ENCODE measurements around the gene HACD3.
"Not testable (repeated sequence)": the region's sequence is repeated elsewhere in the genome, so short reads cannot be mapped to it uniquely, and the experiment has no call there.

Gene HACD3

GRCh38 chr15:65525622-65526021, 4.6 kb upstream of the HACD3 start:
- Histone ChIP-seq H3K4me1 (ENCODE audit: control insufficient read depth, insufficient read depth, low read length) (no peaks in the 10 kb centered on the region), H3K27me3 (ENCODE audit: control insufficient read depth, insufficient read depth, low read length) (no peaks in the 10 kb centered on the region), H3K4me3 (ENCODE audit: low read length) (no peak overlapping the region), H3K9me3 (ENCODE audit: control insufficient read depth, low read length) (no peaks in the 10 kb centered on the region), H3K36me3 (ENCODE audit: control insufficient read depth, insufficient read depth, low read length) (no peaks in the 10 kb centered on the region), H3K9ac (ENCODE audit: low read length) (no peak overlapping the region)

- Histone ChIP-seq H3K36me3 (ENCODE audit: control insufficient read depth, insufficient read depth, low read length) (no peaks in the 10 kb centered on the region), H3K27me3 (ENCODE audit: control insufficient read depth, insufficient read depth, low read length) (no peaks in the 10 kb centered on the region), H3K4me3 (ENCODE audit: low read length) (no peak overlapping the region), H3K9ac (ENCODE audit: low read length) (no peak overlapping the region), H3K9me3 (ENCODE audit: control insufficient read depth, low read length) (no peaks in the 10 kb centered on the region), H3K4me1 (ENCODE audit: control insufficient read depth, insufficient read depth, low read length) (peaks cover 15% of the 10 kb centered on the region)
Measured at GRCh38 chr15:65528461-65529060, 1.7 kb upstream of the HACD3 start.

GRCh38 chr15:65529762-65530317, 423 bp upstream of the HACD3 start:
- Histone ChIP-seq H3K4me3 (ENCODE audit: low read length) (peak overlapping the region; percentile 60), H3K27me3 (ENCODE audit: control insufficient read depth, insufficient read depth, low read length) (no peaks in the 10 kb centered on the region), H3K4me1 (ENCODE audit: control insufficient read depth, insufficient read depth, low read length) (peaks cover 23% of the 10 kb centered on the region), H3K9ac (ENCODE audit: low read length) (peak overlapping the region; percentile 75), H3K9me3 (ENCODE audit: control insufficient read depth, low read length) (no peaks in the 10 kb centered on the region), H3K36me3 (ENCODE audit: control insufficient read depth, insufficient read depth, low read length) (no peaks in the 10 kb centered on the region)

GRCh38 chr15:65532738-65533051, 2.4 kb downstream of the HACD3 start:
- H3K9me3 ChIP-seq (ENCODE audit: control insufficient read depth, low read length): no peaks in the 10 kb centered on the region
- H3K4me3 ChIP-seq (ENCODE audit: low read length): peak overlapping the region; percentile 1
- H3K9ac ChIP-seq (ENCODE audit: low read length): no peak overlapping the region
- H3K27me3 ChIP-seq (ENCODE audit: control insufficient read depth, insufficient read depth, low read length): no peaks in the 10 kb centered on the region
- no peaks in the 10 kb centered on the region for H3K36me3 ChIP-seq (ENCODE audit: control insufficient read depth, insufficient read depth, low read length)
- H3K4me1 ChIP-seq (ENCODE audit: control insufficient read depth, insufficient read depth, low read length): peaks cover 36% of the 10 kb centered on the region

GRCh38 chr15:65533057-65533756, 2.9 kb downstream of the HACD3 start:
- H3K27me3 ChIP-seq (ENCODE audit: control insufficient read depth, insufficient read depth, low read length): no peaks in the 10 kb centered on the region
- no peak overlapping the region for H3K9ac ChIP-seq (ENCODE audit: low read length)
- H3K9me3 ChIP-seq (ENCODE audit: control insufficient read depth, low read length): no peaks in the 10 kb centered on the region
- peaks cover 36% of the 10 kb centered on the region for H3K4me1 ChIP-seq (ENCODE audit: control insufficient read depth, insufficient read depth, low read length)
- no peaks in the 10 kb centered on the region for H3K36me3 ChIP-seq (ENCODE audit: control insufficient read depth, insufficient read depth, low read length)
- peak overlapping the region; percentile 1 for H3K4me3 ChIP-seq (ENCODE audit: low read length)

- no peaks in the 10 kb centered on the region for H3K27me3 ChIP-seq (ENCODE audit: control insufficient read depth, insufficient read depth, low read length)
- peaks cover 38% of the 10 kb centered on the region for H3K4me1 ChIP-seq (ENCODE audit: control insufficient read depth, insufficient read depth, low read length)
- no peaks in the 10 kb centered on the region for H3K36me3 ChIP-seq (ENCODE audit: control insufficient read depth, insufficient read depth, low read length)
- no peak overlapping the region for H3K9ac ChIP-seq (ENCODE audit: low read length)
- H3K4me3 ChIP-seq (ENCODE audit: low read length): no peak overlapping the region
- no peaks in the 10 kb centered on the region for H3K9me3 ChIP-seq (ENCODE audit: control insufficient read depth, low read length)
Measured at GRCh38 chr15:65535192-65535591, 4.9 kb downstream of the HACD3 start.

- Histone ChIP-seq H3K36me3 (ENCODE audit: control insufficient read depth, insufficient read depth, low read length) (no peaks in the 10 kb centered on the region), H3K4me3 (ENCODE audit: low read length) (no peak overlapping the region), H3K9ac (ENCODE audit: low read length) (no peak overlapping the region), H3K4me1 (ENCODE audit: control insufficient read depth, insufficient read depth, low read length) (peaks cover 25% of the 10 kb centered on the region), H3K27me3 (ENCODE audit: control insufficient read depth, insufficient read depth, low read length) (no peaks in the 10 kb centered on the region), H3K9me3 (ENCODE audit: control insufficient read depth, low read length) (no peaks in the 10 kb centered on the region)
Measured at GRCh38 chr15:65540314-65540713, 10.1 kb downstream of the HACD3 start.

- no peaks in the 10 kb centered on the region for H3K36me3 ChIP-seq (ENCODE audit: control insufficient read depth, insufficient read depth, low read length)
- H3K9ac ChIP-seq (ENCODE audit: low read length): no peak overlapping the region
- H3K4me1 ChIP-seq (ENCODE audit: control insufficient read depth, insufficient read depth, low read length): peaks cover 18% of the 10 kb centered on the region
- no peaks in the 10 kb centered on the region for H3K27me3 ChIP-seq (ENCODE audit: control insufficient read depth, insufficient read depth, low read length)
- no peaks in the 10 kb centered on the region for H3K9me3 ChIP-seq (ENCODE audit: control insufficient read depth, low read length)
- no peak overlapping the region for H3K4me3 ChIP-seq (ENCODE audit: low read length)
Measured at GRCh38 chr15:65541231-65541820, 11.1 kb downstream of the HACD3 start.

- no peaks in the 10 kb centered on the region for H3K9me3 ChIP-seq (ENCODE audit: control insufficient read depth, low read length)
- no peaks in the 10 kb centered on the region for H3K36me3 ChIP-seq (ENCODE audit: control insufficient read depth, insufficient read depth, low read length)
- peaks cover 8% of the 10 kb centered on the region for H3K4me1 ChIP-seq (ENCODE audit: control insufficient read depth, insufficient read depth, low read length)
- H3K9ac ChIP-seq (ENCODE audit: low read length): no peak overlapping the region
- no peak overlapping the region for H3K4me3 ChIP-seq (ENCODE audit: low read length)
- H3K27me3 ChIP-seq (ENCODE audit: control insufficient read depth, insufficient read depth, low read length): no peaks in the 10 kb centered on the region
Measured at GRCh38 chr15:65547841-65548240, 17.6 kb downstream of the HACD3 start.

GRCh38 chr15:65549288-65549687, 19.0 kb downstream of the HACD3 start:
- not testable (repeated sequence) for H3K4me1 ChIP-seq (ENCODE audit: control insufficient read depth, insufficient read depth, low read length); H3K9me3 ChIP-seq (ENCODE audit: control insufficient read depth, low read length); H3K4me3 ChIP-seq (ENCODE audit: low read length); H3K36me3 ChIP-seq (ENCODE audit: control insufficient read depth, insufficient read depth, low read length); H3K9ac ChIP-seq (ENCODE audit: low read length); H3K27me3 ChIP-seq (ENCODE audit: control insufficient read depth, insufficient read depth, low read length)

- Histone ChIP-seq H3K4me3 (ENCODE audit: low read length) (no peak overlapping the region), H3K4me1 (ENCODE audit: control insufficient read depth, insufficient read depth, low read length) (peaks cover 8% of the 10 kb centered on the region), H3K9me3 (ENCODE audit: control insufficient read depth, low read length) (no peaks in the 10 kb centered on the region), H3K27me3 (ENCODE audit: control insufficient read depth, insufficient read depth, low read length) (no peaks in the 10 kb centered on the region), H3K36me3 (ENCODE audit: control insufficient read depth, insufficient read depth, low read length) (no peaks in the 10 kb centered on the region), H3K9ac (ENCODE audit: low read length) (no peak overlapping the region)
Measured at GRCh38 chr15:65550681-65551098, 20.4 kb downstream of the HACD3 start.

- peaks cover 8% of the 10 kb centered on the region for H3K4me1 ChIP-seq (ENCODE audit: control insufficient read depth, insufficient read depth, low read length)
- H3K27me3 ChIP-seq (ENCODE audit: control insufficient read depth, insufficient read depth, low read length): no peaks in the 10 kb centered on the region
- H3K36me3 ChIP-seq (ENCODE audit: control insufficient read depth, insufficient read depth, low read length): peaks cover under 1% of the 10 kb centered on the region
- H3K9me3 ChIP-seq (ENCODE audit: control insufficient read depth, low read length): no peaks in the 10 kb centered on the region
- H3K4me3 ChIP-seq (ENCODE audit: low read length): no peak overlapping the region
- no peak overlapping the region for H3K9ac ChIP-seq (ENCODE audit: low read length)
Measured at GRCh38 chr15:65551183-65551582, 20.9 kb downstream of the HACD3 start.
